Esophagus muscularis mucosa (tissue), 4 donors: Measurements from ENCODE around the gene DUSP15. TPM values are rescaled to one million over a fixed set of nuclear protein-coding genes. Genes with fewer than 3 reads are reported as not detected.
"Not testable (repeated sequence)": the region's sequence is repeated elsewhere in the genome, so short reads cannot be mapped to it uniquely, and the experiment has no call there.

ENCODE experiments used
- DNase-seq: peaks from one replicate; pipeline ENCODE4 v3.0.0-alpha.2; 2017; ENCODE audit errors: extremely low spot score
- H3K27ac ChIP-seq, 4 donors: fragments of 200-600 bp; sonication (generic); replicated peaks in 1 of 4; 1 replicate in 3 of 4; 2 replicates in 1 of 4; pipeline ENCODE4 v1.5.1; 2016 to 2019; ENCODE audit warnings: mild to moderate bottlenecking in 1 of 4
- H3K27me3 ChIP-seq, 4 donors: fragments of 200-600 bp; sonication (generic); one replicate each; pipeline versions ENCODE4 v1.5.1 to v1.6.0; 2016 to 2019
- H3K36me3 ChIP-seq, 4 donors: fragments of 200-600 bp; sonication (generic); one replicate each; pipeline ENCODE4 v1.5.1; 2016 to 2019
- H3K4me1 ChIP-seq, 4 donors: fragments of 200-600 bp; sonication (generic); one replicate each; pipeline ENCODE4 v1.5.1; 2016 to 2019
- H3K4me3 ChIP-seq, 4 donors: fragments of 200-600 bp; sonication (generic); 1 replicate in 2 of 4; 2 replicates in 2 of 4; pipeline ENCODE4 v1.5.1; 2016 to 2019; ENCODE audit warnings: mild to moderate bottlenecking in 4 of 4, moderate library complexity in 1 of 4
- H3K9me3 ChIP-seq, 4 donors: fragments of 200-600 bp; sonication (generic); 1 replicate in 3 of 4; 2 replicates in 1 of 4; pipeline ENCODE4 v1.5.1; 2016 to 2019
- CTCF ChIP-seq, 3 experiments: fragments of 200-600 bp in 2 of 3; fragments of 450-650 bp in 1 of 3; sonication (generic) in 2 of 3; IDR thresholded peaks; one replicate each; pipeline ENCODE4 v1.5.1; 2017 to 2019; ENCODE audit warnings: antibody characterized with exemption in 3 of 3, mild to moderate bottlenecking in 2 of 3, moderate library complexity in 1 of 3
- EP300 ChIP-seq: sonication (generic); formaldehyde crosslinking; IDR thresholded peaks from one replicate; pipeline ENCODE4 v1.6.1; 2017; ENCODE audit warnings: antibody characterized with exemption
- POLR2A ChIP-seq: fragments of 450-650 bp; IDR thresholded peaks from one replicate; pipeline ENCODE4 v1.6.1; 2017; ENCODE audit warnings: antibody characterized with exemption, moderate library complexity, mild to moderate bottlenecking, low read depth
- POLR2AphosphoS5 ChIP-seq, 2 donors: sonication (generic); formaldehyde crosslinking; IDR thresholded peaks; one replicate each; pipeline ENCODE4 v1.6.1; 2017; ENCODE audit warnings: antibody characterized with exemption in 2 of 2
- WGBS: methylation state at CpG from one replicate; pipeline ENCODE4 v1.1.5; 2018; 5-methylcytosine and 5-hydroxymethylcytosine counted together
- intact Hi-C: fragments of 100-400 bp; cut with DNase I; formaldehyde crosslinking; loops from one replicate; pipeline ENCODE4 v1.15.1; 2023
- total RNA-seq, 4 donors: library from RNA; depleted of rRNA; stranded (reverse); fragments of >200 nt; gene quantifications; one replicate each; pipeline versions ENCODE4 v1.1.0 to v1.2.1, GENCODE V29; 2016

Gene DUSP15
- total RNA-seq, 4 donors from 2014 or later = 0.83 to 5.1 (median 3.8) TPM

- H3K4me1 ChIP-seq = peaks cover 20 to 35% (median 31%) of the 10 kb centered on the region in 4 donors
- WGBS = 55% methylated on average over 9 of the region's 14 CpGs
- TF ChIP-seq EP300 = no peak
- TF ChIP-seq POLR2AphosphoS5 (IDR thresholded peaks at IDR 0.05) = no peak
- TF ChIP-seq CTCF (IDR thresholded peaks at IDR 0.05) = peak; percentile 36 to 80 (median 47)
- no peak for TF ChIP-seq POLR2A
- no peak overlapping the region for H3K27ac ChIP-seq
- H3K9me3 ChIP-seq = no peaks in the 10 kb centered on the region
- H3K4me3 ChIP-seq = no peak overlapping the region
- intact Hi-C loops = no loop called here
- no peaks in the 10 kb centered on the region for H3K36me3 ChIP-seq
- peaks cover 0 to 5% (median 0%) of the 10 kb centered on the region in 4 donors for H3K27me3 ChIP-seq
- no peak for DNase-seq
Observed at GRCh38 chr20:31833130-31833930, 37.0 kb downstream of the DUSP15 start.

DNA sequence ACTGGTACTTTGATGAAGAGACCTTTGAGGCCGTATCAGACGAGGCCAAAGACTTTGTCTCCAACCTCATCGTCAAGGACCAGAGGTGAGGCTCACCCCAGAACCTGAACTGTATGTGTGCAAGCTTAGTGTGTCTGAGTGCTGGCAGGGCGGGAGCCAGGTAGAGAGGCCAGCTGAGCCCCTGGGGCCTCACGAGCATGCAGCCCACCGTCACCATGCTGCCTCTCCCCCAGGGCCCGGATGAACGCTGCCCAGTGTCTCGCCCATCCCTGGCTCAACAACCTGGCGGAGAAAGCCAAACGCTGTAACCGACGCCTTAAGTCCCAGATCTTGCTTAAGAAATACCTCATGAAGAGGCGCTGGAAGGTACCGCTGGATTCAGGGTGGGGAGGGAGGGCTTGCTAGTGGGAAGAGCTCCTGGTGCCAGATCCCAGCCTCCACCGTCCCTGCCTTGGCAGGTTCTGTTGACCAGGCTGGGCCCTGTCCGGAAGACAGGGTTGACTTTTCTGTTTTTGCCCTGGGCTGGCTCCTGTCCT, 38.5 kb downstream of the DUSP15 start:
- WGBS = 85% methylated on average over 5 of the region's 17 CpGs
- Histone ChIP-seq H3K4me3 (no peak overlapping the region), H3K4me1 (peaks cover 14 to 22% (median 17%) of the 10 kb centered on the region in 4 donors), H3K9me3 (no peaks in the 10 kb centered on the region), H3K27ac (no peak overlapping the region), H3K36me3 (no peaks in the 10 kb centered on the region), H3K27me3 (peaks cover 0 to 5% (median 0%) of the 10 kb centered on the region in 4 donors)
- intact Hi-C loops = no loop called here
- TF ChIP-seq EP300 = no peak
- no peak for TF ChIP-seq POLR2AphosphoS5 (IDR thresholded peaks at IDR 0.05)
- DNase-seq = no peak

GRCh38 chr20:31831211-31831610, 39.1 kb downstream of the DUSP15 start:
- intact Hi-C loops = no loop called here
- H3K27ac ChIP-seq = no peak overlapping the region
- TF ChIP-seq CTCF (IDR thresholded peaks at IDR 0.05) = no peak
- no peaks in the 10 kb centered on the region for H3K9me3 ChIP-seq
- peaks cover 8 to 16% (median 11%) of the 10 kb centered on the region in 4 donors for H3K4me1 ChIP-seq
- WGBS = 94% methylated on average over 5 of the region's 6 CpGs
- H3K36me3 ChIP-seq = no peaks in the 10 kb centered on the region
- no peak for DNase-seq
- H3K4me3 ChIP-seq = no peak overlapping the region
- peaks cover 0 to 5% (median 0%) of the 10 kb centered on the region in 4 donors for H3K27me3 ChIP-seq

DNA sequence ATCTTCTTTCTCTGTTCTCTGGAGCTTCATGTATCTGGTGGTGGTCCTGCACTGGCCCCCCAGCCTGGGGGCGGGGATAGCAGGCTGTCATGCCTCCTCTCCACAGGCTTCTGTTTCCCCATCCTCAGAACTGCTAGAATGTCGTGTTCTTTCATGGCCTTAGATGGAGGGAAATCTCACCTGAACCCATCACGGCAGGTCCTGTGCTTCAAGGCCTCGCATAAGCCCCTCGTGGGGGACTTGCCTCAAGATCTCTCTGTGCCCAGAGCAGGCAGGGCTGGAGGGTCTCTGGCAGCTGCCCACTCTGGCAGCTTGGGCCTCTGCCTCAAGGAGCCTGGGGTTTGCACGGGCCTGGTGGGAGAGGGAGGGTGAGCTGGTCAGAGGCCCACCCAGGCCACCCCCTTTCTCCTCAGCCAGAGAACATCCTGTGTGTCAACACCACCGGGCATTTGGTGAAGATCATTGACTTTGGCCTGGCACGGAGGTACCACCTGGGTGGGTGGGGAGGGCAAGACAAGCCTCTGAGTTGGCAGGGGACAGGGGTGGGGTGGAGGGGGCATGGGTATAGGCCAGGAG, 39.8 kb downstream of the DUSP15 start:
- DNase-seq = no peak
- H3K4me1 ChIP-seq = peaks cover under 1 to 9% (median 4%) of the 10 kb centered on the region in 4 donors
- H3K4me3 ChIP-seq = no peak overlapping the region
- 92% methylated on average over 6 of the region's 8 CpGs for WGBS
- intact Hi-C loops = no loop called here
- peaks cover 0 to 5% (median 0%) of the 10 kb centered on the region in 4 donors for H3K27me3 ChIP-seq
- no peaks in the 10 kb centered on the region for H3K9me3 ChIP-seq
- H3K36me3 ChIP-seq = no peaks in the 10 kb centered on the region
- H3K27ac ChIP-seq = no peak overlapping the region
- TF ChIP-seq EP300 = no peak

DNA sequence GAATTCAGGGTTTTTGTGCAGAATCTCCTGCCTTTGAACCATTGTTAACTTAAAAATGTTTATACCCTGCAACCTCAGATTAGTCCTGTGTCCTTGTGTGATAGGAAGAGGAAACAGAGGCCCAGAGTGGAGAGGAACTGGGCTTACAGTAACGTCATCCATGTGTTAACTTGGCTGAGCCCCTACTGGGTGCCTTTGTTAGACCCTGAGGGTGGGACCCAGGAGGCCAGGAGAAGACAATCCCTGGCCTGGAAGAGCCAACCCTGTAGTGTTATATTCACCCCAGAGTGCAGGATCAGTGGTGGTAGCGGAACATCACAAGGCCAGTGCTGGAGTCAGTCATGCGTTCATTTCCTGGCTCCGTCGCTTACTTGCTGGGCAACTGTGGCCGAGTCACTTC, 40.6 kb downstream of the DUSP15 start:
- Histone ChIP-seq H3K4me3 (no peak overlapping the region), H3K4me1 (peaks cover 0 to 6% (median 3%) of the 10 kb centered on the region in 4 donors), H3K9me3 (no peaks in the 10 kb centered on the region), H3K27me3 (peaks cover 0 to 5% (median 0%) of the 10 kb centered on the region in 4 donors), H3K27ac (no peak overlapping the region), H3K36me3 (no peaks in the 10 kb centered on the region)
- intact Hi-C loops = no loop called here
- 88% methylated on average over 6 of the region's 6 CpGs for WGBS
- DNase-seq = no peak
- TF ChIP-seq POLR2AphosphoS5 (IDR thresholded peaks at IDR 0.05) (no peak), EP300 (no peak), POLR2A (no peak), CTCF (IDR thresholded peaks at IDR 0.05) (no peak)

GRCh38 chr20:31828016-31828415, 42.3 kb downstream of the DUSP15 start:
- WGBS = 94% methylated on average over 11 of the region's 11 CpGs
- H3K27me3 ChIP-seq, H3K9me3 ChIP-seq, intact Hi-C loops, H3K4me1 ChIP-seq, H3K4me3 ChIP-seq, DNase-seq, H3K27ac ChIP-seq, H3K36me3 ChIP-seq: not testable (repeated sequence)
